PC-3 (cell line): ENCODE data around the gene SLC25A21.

ENCODE experiments used
- EZH2phosphoT487 ChIP-seq: fragments of 300-600 bp; sonication (generic); IDR thresholded peaks from 2 replicates; pipeline ENCODE4 v1.6.1; 2018; ENCODE audit warnings: mild to moderate bottlenecking, antibody characterized with exemption, low read length, borderline replicate concordance
- TF ChIP-seq, protein P1 (sequence below): fragments of 300-600 bp; sonication (generic); conservative IDR thresholded peaks from 2 replicates; pipeline ENCODE4 v1.5.1; 2017; ENCODE audit warnings: antibody characterized with exemption, low read depth, mild to moderate bottlenecking, low read length

DNA sequence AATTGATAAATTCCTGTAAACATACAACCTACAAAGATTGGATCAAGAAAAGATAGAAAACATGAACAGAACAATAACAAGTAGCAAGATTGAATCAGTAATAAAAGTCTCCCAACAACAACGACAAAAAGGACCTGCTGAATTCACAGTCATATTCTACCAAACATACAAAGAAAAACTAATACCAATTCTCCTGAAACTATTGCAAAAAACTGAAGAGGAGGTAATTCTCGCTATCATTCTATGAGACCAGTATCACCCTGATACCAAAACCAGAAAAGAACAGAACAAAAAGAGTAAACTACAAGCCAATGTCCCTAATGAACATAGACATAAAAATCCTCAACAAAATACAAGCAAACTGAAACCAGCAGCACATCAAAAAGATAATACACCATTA lies 14.4 kb downstream of the SLC25A21 start:
- no peak for TF ChIP-seq EZH2phosphoT487
- TF ChIP-seq, protein P1, sequence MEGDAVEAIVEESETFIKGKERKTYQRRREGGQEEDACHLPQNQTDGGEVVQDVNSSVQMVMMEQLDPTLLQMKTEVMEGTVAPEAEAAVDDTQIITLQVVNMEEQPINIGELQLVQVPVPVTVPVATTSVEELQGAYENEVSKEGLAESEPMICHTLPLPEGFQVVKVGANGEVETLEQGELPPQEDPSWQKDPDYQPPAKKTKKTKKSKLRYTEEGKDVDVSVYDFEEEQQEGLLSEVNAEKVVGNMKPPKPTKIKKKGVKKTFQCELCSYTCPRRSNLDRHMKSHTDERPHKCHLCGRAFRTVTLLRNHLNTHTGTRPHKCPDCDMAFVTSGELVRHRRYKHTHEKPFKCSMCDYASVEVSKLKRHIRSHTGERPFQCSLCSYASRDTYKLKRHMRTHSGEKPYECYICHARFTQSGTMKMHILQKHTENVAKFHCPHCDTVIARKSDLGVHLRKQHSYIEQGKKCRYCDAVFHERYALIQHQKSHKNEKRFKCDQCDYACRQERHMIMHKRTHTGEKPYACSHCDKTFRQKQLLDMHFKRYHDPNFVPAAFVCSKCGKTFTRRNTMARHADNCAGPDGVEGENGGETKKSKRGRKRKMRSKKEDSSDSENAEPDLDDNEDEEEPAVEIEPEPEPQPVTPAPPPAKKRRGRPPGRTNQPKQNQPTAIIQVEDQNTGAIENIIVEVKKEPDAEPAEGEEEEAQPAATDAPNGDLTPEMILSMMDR: no peak
